Measurements from ENCODE around the gene BCL10.

The BCL10 gene

DNA sequence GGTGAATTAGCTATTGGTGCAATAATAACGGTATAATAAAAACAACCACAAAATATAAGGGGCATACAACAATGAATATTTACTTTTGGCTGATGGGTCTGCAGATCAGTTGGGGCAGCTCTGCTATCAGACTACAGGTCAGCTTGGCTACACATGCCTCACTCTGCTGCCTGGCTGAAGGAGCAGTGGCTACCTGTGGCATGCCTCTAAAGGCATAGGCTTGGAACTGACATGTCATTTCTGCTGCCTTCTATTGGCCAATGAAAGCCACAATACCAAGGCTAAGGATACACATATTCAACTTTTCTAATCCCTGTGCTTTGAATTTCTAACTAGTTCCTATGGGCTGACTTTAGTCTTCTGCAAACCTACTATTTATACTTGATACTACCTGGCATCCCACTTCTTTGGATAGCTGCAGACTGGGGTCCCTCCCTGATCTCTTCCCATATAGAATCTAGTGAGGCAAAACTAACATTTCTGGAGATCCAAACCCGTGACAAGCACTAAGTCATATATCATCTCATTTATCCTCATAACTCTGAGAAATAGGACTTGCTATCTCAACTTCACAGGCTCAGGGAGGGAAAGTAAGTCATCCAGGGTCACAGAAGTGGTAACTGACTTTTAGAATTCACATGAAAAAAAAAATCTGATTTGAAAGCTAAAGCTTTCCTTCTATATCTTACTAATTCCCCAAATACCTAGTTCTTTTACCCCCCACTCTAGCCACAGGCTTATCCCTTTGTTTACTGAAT is 56.4 kb downstream of the BCL10 start:
- no peak for DNase-seq

DNA sequence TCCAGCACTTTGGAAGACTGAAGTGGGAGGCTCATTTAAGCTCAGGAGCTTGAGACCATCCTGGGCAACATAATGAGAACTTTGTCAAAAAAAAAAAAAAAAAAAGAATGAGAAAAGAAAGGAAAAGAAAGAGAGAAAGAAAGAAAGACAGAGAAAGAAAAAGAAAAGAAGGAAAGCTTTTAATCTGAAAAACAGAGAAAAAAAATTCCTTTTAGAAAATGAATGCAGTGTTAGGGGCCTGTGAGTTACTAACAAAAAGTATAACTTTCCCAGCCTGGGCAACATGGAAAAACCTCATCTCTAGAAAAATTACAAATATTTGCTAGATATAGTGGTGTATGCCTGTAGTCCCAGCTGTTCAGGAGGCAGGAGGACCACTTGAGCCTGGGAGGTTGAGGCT is 59.7 kb downstream of the BCL10 start:
- no peak for DNase-seq

Data from activated CD4-positive, alpha-beta T cell treated with anti-CD3 and anti-CD28 coated beads for 1 hour (primary cell).